GM19240 (cell line): ENCODE data around the gene CYP4Z1.
"Not testable (repeated sequence)": the region's sequence is repeated elsewhere in the genome, so short reads cannot be mapped to it uniquely, and the experiment has no call there.

Experiments
- DNase-seq: peaks from one replicate; pipeline ENCODE4 v3.0.0; 2011; ENCODE audit warnings: low spot score; ENCODE audit not compliant: insufficient read length

CYP4Z1 gene

GRCh38 chr1:47067097-47067594 lies at the start of gene CYP4Z1:
CYP4Z1 (plus strand) TSS chr1:47067231; CDS start chr1:47067491, 260 bp downstream.
- no peak for DNase-seq

GRCh38 chr1:47021070-47021469 lies 46.0 kb upstream of the CYP4Z1 start:
- no peak for DNase-seq

- no peak for DNase-seq
Observed at GRCh38 chr1:47023268-47024140, 43.5 kb upstream of the CYP4Z1 start, which contains the start of gene CYP4X1. CYP4X1 (plus strand) TSS chr1:47023669; CDS start chr1:47023818, 149 bp downstream.

- no peak for DNase-seq
Observed at GRCh38 chr1:47024141-47024801, 42.8 kb upstream of the CYP4Z1 start.

GRCh38 chr1:47030170-47030805 lies 36.7 kb upstream of the CYP4Z1 start:
- DNase-seq, result no peak

GRCh38 chr1:47031059-47031458 lies 36.0 kb upstream of the CYP4Z1 start:
- DNase-seq, result no peak

GRCh38 chr1:47031585-47031984 lies 35.4 kb upstream of the CYP4Z1 start:
- no peak for DNase-seq

GRCh38 chr1:47036764-47037163 lies 30.3 kb upstream of the CYP4Z1 start:
- DNase-seq, result no peak

GRCh38 chr1:47059376-47059775 lies 7.7 kb upstream of the CYP4Z1 start:
- DNase-seq, result no peak

- not testable (repeated sequence) for DNase-seq
Observed at GRCh38 chr1:47069080-47069479, 2.0 kb downstream of the CYP4Z1 start.

GRCh38 chr1:47069509-47069908 lies 2.5 kb downstream of the CYP4Z1 start:
- not testable (repeated sequence) for DNase-seq

GRCh38 chr1:47089356-47089755 lies 22.3 kb downstream of the CYP4Z1 start:
- not testable (repeated sequence) for DNase-seq

GRCh38 chr1:47091476-47091875 lies 24.4 kb downstream of the CYP4Z1 start:
- DNase-seq, result not testable (repeated sequence)

GRCh38 chr1:47104816-47105215 lies 37.8 kb downstream of the CYP4Z1 start:
- DNase-seq, result no peak

- no peak for DNase-seq
Observed at GRCh38 chr1:47106792-47107191, 39.8 kb downstream of the CYP4Z1 start.

GRCh38 chr1:47107851-47108574 lies 41.0 kb downstream of the CYP4Z1 start:
- DNase-seq, result not testable (repeated sequence)

- DNase-seq, result not testable (repeated sequence)
Observed at GRCh38 chr1:47109482-47109881, 42.5 kb downstream of the CYP4Z1 start.

GRCh38 chr1:47113178-47113577 lies 46.1 kb downstream of the CYP4Z1 start:
- DNase-seq, result no peak

GRCh38 chr1:47121039-47121438 lies 54.0 kb downstream of the CYP4Z1 start:
- DNase-seq, result not testable (repeated sequence)

GRCh38 chr1:47124834-47125233 lies 57.8 kb downstream of the CYP4Z1 start:
- not testable (repeated sequence) for DNase-seq

- DNase-seq, result not testable (repeated sequence)
Observed at GRCh38 chr1:47126997-47127396, 60.0 kb downstream of the CYP4Z1 start.
